Activated naive CD8-positive, alpha-beta T cell treated with anti-CD3 and anti-CD28 coated beads, Interleukin-2, amount 50 U/mL, for 24 hours (primary cell): ENCODE measurements around the gene SH3GL3.

ENCODE experiments used
- ATAC-seq: fragments of 150-1000 bp; cut with Tn5 transposase; one replicate; pipeline ENCODE4 v1.10.0; 2021
- DNase-seq: peaks from one replicate; pipeline ENCODE4 v3.0.0; 2021
- H3K27ac Mint-ChIP-seq: one replicate; pipeline ENCODE4 v1.8.0; 2021; ENCODE audit warnings: mild to moderate bottlenecking, mixed read lengths
- H3K27me3 Mint-ChIP-seq: one replicate; pipeline ENCODE4 v1.8.0; 2021; ENCODE audit warnings: mixed read lengths
- H3K36me3 Mint-ChIP-seq: one replicate; pipeline ENCODE4 v1.8.0; 2021; ENCODE audit warnings: low read depth, mixed read lengths
- H3K4me1 Mint-ChIP-seq: one replicate; pipeline ENCODE4 v1.8.0; 2021; ENCODE audit warnings: mixed read lengths
- H3K4me3 Mint-ChIP-seq: one replicate; pipeline ENCODE4 v1.8.0; 2021; ENCODE audit warnings: mild to moderate bottlenecking, moderate library complexity, mixed read lengths
- H3K9me3 Mint-ChIP-seq: one replicate; pipeline ENCODE4 v1.8.0; 2021; ENCODE audit warnings: mixed read lengths

SH3GL3 gene

DNA sequence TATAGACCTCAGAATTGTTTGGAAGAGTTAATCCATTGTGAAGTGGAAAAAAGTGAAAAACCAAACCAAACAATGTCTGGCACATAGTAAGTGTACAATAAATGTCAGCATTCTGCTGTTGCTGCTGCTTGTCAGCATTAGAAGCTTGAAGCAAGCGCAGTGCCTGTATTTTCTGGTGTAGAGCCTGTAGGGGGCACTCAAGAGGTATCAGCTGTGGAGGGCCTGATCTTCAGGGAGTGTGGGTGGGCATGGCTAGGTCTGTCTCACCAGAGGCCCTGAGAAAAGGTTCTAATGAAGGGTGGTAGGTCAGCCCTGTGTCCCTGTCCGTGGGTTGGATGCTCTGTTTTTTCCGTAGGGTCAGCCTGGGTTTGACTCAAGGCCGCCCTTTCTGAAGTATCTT lies 210.4 kb downstream of the SH3GL3 start:
- Mint-ChIP-seq H3K27me3 (peaks cover 21% of the 10 kb centered on the region), H3K36me3 (no peaks in the 10 kb centered on the region), H3K4me1 (no peaks in the 10 kb centered on the region), H3K4me3 (no peak overlapping the region), H3K27ac (no peak overlapping the region), H3K9me3 (peaks cover 5% of the 10 kb centered on the region)
- ATAC-seq (no peak), DNase-seq (no peak)

GRCh38 chr15:83658430-83659416 lies 211.6 kb downstream of the SH3GL3 start:
- H3K27me3 Mint-ChIP-seq = peaks cover 14% of the 10 kb centered on the region
- H3K4me1 Mint-ChIP-seq = no peaks in the 10 kb centered on the region
- DNase-seq = no peak
- no peak overlapping the region for H3K27ac Mint-ChIP-seq
- peaks cover 5% of the 10 kb centered on the region for H3K9me3 Mint-ChIP-seq
- H3K36me3 Mint-ChIP-seq = no peaks in the 10 kb centered on the region
- ATAC-seq = no peak
- no peak overlapping the region for H3K4me3 Mint-ChIP-seq

DNA sequence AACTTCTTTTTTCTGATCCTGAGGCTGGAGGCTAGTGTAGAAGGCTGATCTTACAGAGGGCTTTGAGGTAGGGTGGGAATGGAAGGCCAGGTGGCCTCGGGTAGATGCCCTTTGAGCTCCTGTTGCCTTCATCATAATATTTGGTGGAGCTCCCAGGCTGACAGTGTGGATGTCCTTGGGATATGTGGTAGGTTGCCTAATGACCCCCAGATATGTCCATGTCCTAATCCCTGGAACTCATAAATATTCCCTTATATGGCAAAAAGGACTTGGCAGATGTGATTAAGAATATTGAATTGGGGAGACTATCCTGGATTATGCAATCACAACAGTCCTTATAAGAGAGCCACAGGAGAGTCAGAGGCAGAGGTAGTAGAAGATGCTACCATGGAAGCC lies 212.3 kb downstream of the SH3GL3 start:
- no peak overlapping the region for H3K27ac Mint-ChIP-seq
- ATAC-seq (no peak), DNase-seq (no peak)
- no peak overlapping the region for H3K4me3 Mint-ChIP-seq
- no peaks in the 10 kb centered on the region for H3K36me3 Mint-ChIP-seq
- H3K27me3 Mint-ChIP-seq = peaks cover 13% of the 10 kb centered on the region
- H3K4me1 Mint-ChIP-seq = no peaks in the 10 kb centered on the region
- H3K9me3 Mint-ChIP-seq = peaks cover 5% of the 10 kb centered on the region

- no peak overlapping the region for H3K4me3 Mint-ChIP-seq
- H3K9me3 Mint-ChIP-seq = no peaks in the 10 kb centered on the region
- H3K36me3 Mint-ChIP-seq = no peaks in the 10 kb centered on the region
- H3K27me3 Mint-ChIP-seq = peaks cover 2% of the 10 kb centered on the region
- no peak for ATAC-seq
- H3K4me1 Mint-ChIP-seq = no peaks in the 10 kb centered on the region
- no peak for DNase-seq
- no peak overlapping the region for H3K27ac Mint-ChIP-seq
Observed at GRCh38 chr15:83665480-83665879, 218.3 kb downstream of the SH3GL3 start.
